HL-60 (cell line): Measurements from ENCODE around the gene AMMECR1.

Source experiments
- DNase-seq, 2 experiments: peaks; one replicate each; pipeline ENCODE4 v3.0.0-alpha.2; 2010 to 2020; ENCODE audit warnings: low read depth in 1 of 2, low spot score in 1 of 2
- H3K27ac ChIP-seq: fragments of 250-450 bp; sonication (Bioruptor Pico); replicated peaks from 2 replicates; pipeline ENCODE4 v1.5.1; 2020; ENCODE audit warnings: mild to moderate bottlenecking, moderate library complexity
- H3K27me3 ChIP-seq: fragments of 250-450 bp; sonication (Bioruptor Pico); 2 replicates; pipeline ENCODE4 v1.5.1; 2021; ENCODE audit warnings: mild to moderate bottlenecking, moderate library complexity; ENCODE audit not compliant: insufficient read depth, poor library complexity, severe bottlenecking
- H3K4me3 ChIP-seq: replicated peaks from 2 replicates; pipeline ENCODE4 v1.5.1; 2011; ENCODE audit warnings: mild to moderate bottlenecking, control low read depth, low read length; ENCODE audit not compliant: insufficient read depth
- CTCF ChIP-seq: IDR thresholded peaks from one replicate; pipeline ENCODE4 v1.5.1; 2011; ENCODE audit warnings: low read length, control low read depth, inconsistent platforms; ENCODE audit not compliant: insufficient read depth
- GABPA ChIP-seq: IDR thresholded peaks from 2 replicates; pipeline ENCODE4 v1.6.1; 2012; ENCODE audit warnings: low read depth
- POLR2AphosphoS5 ChIP-seq: IDR thresholded peaks from 2 replicates; pipeline ENCODE4 v1.6.1; 2012; ENCODE audit warnings: low read depth
- SPI1 ChIP-seq: IDR thresholded peaks from 2 replicates; pipeline ENCODE4 v1.6.1; 2012; ENCODE audit warnings: low read depth, mild to moderate bottlenecking, borderline replicate concordance
- TF ChIP-seq, protein P1 (sequence below): IDR thresholded peaks from 2 replicates; pipeline ENCODE4 v1.6.1; 2012; ENCODE audit warnings: low read depth; ENCODE audit not compliant: insufficient replicate concordance

AMMECR1 gene

GRCh38 chrX:110222497-110223257 is 95.2 kb downstream of the AMMECR1 start:
- no peaks in the 10 kb centered on the region for H3K27me3 ChIP-seq
- TF ChIP-seq, protein P1, sequence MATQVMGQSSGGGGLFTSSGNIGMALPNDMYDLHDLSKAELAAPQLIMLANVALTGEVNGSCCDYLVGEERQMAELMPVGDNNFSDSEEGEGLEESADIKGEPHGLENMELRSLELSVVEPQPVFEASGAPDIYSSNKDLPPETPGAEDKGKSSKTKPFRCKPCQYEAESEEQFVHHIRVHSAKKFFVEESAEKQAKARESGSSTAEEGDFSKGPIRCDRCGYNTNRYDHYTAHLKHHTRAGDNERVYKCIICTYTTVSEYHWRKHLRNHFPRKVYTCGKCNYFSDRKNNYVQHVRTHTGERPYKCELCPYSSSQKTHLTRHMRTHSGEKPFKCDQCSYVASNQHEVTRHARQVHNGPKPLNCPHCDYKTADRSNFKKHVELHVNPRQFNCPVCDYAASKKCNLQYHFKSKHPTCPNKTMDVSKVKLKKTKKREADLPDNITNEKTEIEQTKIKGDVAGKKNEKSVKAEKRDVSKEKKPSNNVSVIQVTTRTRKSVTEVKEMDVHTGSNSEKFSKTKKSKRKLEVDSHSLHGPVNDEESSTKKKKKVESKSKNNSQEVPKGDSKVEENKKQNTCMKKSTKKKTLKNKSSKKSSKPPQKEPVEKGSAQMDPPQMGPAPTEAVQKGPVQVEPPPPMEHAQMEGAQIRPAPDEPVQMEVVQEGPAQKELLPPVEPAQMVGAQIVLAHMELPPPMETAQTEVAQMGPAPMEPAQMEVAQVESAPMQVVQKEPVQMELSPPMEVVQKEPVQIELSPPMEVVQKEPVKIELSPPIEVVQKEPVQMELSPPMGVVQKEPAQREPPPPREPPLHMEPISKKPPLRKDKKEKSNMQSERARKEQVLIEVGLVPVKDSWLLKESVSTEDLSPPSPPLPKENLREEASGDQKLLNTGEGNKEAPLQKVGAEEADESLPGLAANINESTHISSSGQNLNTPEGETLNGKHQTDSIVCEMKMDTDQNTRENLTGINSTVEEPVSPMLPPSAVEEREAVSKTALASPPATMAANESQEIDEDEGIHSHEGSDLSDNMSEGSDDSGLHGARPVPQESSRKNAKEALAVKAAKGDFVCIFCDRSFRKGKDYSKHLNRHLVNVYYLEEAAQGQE, result no peak
- TF ChIP-seq SPI1 (no peak), POLR2AphosphoS5 (no peak), GABPA (no peak), CTCF (no peak)
- H3K4me3 ChIP-seq, result no peak overlapping the region
- no peak overlapping the region for H3K27ac ChIP-seq
- DNase-seq, result no peak

DNA sequence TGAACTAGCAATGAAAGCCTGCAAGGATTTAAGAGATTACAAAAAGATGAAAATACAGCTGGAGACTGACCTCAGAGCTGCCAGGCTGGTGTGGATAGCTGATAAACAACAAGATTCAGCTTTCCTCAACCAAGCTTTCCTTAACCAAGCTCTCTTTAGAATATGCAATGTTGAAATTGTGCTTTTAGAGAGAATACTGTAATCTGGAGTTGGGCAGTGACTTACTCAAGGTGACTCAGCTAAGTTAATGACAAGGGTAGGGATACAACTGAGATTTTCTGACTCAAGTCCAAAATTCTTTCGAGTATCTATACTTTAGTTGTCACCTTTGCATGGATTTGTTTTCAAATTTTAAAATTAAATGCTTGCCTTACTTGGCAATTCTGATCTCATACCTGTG is 98.0 kb downstream of the AMMECR1 start:
- DNase-seq, result no peak
- Histone ChIP-seq H3K4me3 (no peak overlapping the region), H3K27me3 (no peaks in the 10 kb centered on the region), H3K27ac (no peak overlapping the region)
- TF ChIP-seq CTCF (no peak), SPI1 (no peak)

- no peak for DNase-seq
- Histone ChIP-seq H3K4me3 (no peak overlapping the region), H3K27ac (no peak overlapping the region), H3K27me3 (no peaks in the 10 kb centered on the region)
- TF ChIP-seq, protein P1, result no peak
- TF ChIP-seq POLR2AphosphoS5, result no peak
- no peak for TF ChIP-seq CTCF
- TF ChIP-seq GABPA, result no peak
- no peak for TF ChIP-seq SPI1
Measured at GRCh38 chrX:110218591-110218990, 99.3 kb downstream of the AMMECR1 start.

GRCh38 chrX:110216027-110216426 is 101.9 kb downstream of the AMMECR1 start:
- Histone ChIP-seq H3K4me3 (no peak overlapping the region), H3K27ac (no peak overlapping the region), H3K27me3 (no peaks in the 10 kb centered on the region)
- no peak for DNase-seq
- TF ChIP-seq, protein P1, result no peak
- TF ChIP-seq POLR2AphosphoS5 (no peak), CTCF (no peak), SPI1 (no peak), GABPA (no peak)
